Chondrocyte (in vitro differentiated cells): ENCODE measurements around the gene FRRS1L. TPM values are rescaled to one million over a fixed set of nuclear protein-coding genes. Genes with fewer than 3 reads are reported as not detected.

Source experiments
- DNase-seq: peaks from one replicate; pipeline ENCODE4 v3.0.0; 2021; ENCODE audit warnings: mixed read lengths, low spot score
- H3K27ac Mint-ChIP-seq: one replicate; pipeline ENCODE4 v1.8.0; 2021; ENCODE audit warnings: mild to moderate bottlenecking, moderate library complexity, mixed read lengths; ENCODE audit not compliant: unreplicated experiment
- H3K27me3 Mint-ChIP-seq: 2 replicates; pipeline ENCODE4 v1.8.0; 2021; ENCODE audit warnings: low read depth, mixed read lengths
- H3K36me3 Mint-ChIP-seq: 2 replicates; pipeline ENCODE4 v1.8.0; 2021; ENCODE audit warnings: low read depth, mixed read lengths
- H3K4me1 Mint-ChIP-seq: 2 replicates; pipeline ENCODE4 v1.8.0; 2021; ENCODE audit warnings: low read depth, mild to moderate bottlenecking, mixed read lengths
- H3K4me3 Mint-ChIP-seq: one replicate; pipeline ENCODE4 v1.8.0; 2021; ENCODE audit warnings: mild to moderate bottlenecking, moderate library complexity, mixed read lengths; ENCODE audit not compliant: unreplicated experiment
- H3K9me3 Mint-ChIP-seq: 2 replicates; pipeline ENCODE4 v1.8.0; 2021; ENCODE audit warnings: low read depth, mixed read lengths
- total RNA-seq: library from RNA; stranded (reverse); gene quantifications from 3 replicates; pipeline ENCODE4 v1.2.1, GENCODE V29; 2021
- TF ChIP-seq, protein P1 (sequence below): fragments of 200-600 bp; sonication (generic); IDR thresholded peaks from 2 replicates; pipeline ENCODE4 v1.5.0; 2021; ENCODE audit warnings: antibody characterized with exemption, mild to moderate bottlenecking, moderate library complexity

FRRS1L gene
- total RNA-seq, 1 donor from 2014 or later, result 5.3 TPM

DNA sequence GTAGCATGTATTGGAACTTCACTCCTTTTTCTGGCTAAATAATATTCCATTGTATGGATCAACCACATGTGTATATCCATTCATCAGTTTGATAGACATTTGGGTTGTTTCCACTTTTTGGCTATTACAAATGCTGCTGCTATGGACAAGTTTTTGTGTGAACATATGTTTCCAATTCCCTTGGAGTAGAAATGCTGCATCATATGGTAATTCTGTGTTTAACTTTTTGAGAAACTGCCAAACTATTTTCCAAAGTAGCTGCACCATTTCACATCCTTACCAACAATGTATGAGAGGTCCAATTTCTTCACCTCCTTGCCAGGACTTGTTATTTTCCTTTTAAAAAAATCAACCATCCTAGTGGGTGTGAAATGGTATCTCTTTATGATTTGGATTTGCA is 8.4 kb downstream of the FRRS1L start:
- Mint-ChIP-seq H3K27ac (no peak overlapping the region), H3K4me3 (no peak overlapping the region), H3K4me1 (no peaks in the 10 kb centered on the region), H3K9me3 (peaks cover 7% of the 10 kb centered on the region), H3K36me3 (peaks cover 2% of the 10 kb centered on the region), H3K27me3 (peaks cover 2% of the 10 kb centered on the region)
- TF ChIP-seq, protein P1, sequence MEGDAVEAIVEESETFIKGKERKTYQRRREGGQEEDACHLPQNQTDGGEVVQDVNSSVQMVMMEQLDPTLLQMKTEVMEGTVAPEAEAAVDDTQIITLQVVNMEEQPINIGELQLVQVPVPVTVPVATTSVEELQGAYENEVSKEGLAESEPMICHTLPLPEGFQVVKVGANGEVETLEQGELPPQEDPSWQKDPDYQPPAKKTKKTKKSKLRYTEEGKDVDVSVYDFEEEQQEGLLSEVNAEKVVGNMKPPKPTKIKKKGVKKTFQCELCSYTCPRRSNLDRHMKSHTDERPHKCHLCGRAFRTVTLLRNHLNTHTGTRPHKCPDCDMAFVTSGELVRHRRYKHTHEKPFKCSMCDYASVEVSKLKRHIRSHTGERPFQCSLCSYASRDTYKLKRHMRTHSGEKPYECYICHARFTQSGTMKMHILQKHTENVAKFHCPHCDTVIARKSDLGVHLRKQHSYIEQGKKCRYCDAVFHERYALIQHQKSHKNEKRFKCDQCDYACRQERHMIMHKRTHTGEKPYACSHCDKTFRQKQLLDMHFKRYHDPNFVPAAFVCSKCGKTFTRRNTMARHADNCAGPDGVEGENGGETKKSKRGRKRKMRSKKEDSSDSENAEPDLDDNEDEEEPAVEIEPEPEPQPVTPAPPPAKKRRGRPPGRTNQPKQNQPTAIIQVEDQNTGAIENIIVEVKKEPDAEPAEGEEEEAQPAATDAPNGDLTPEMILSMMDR, result no peak
- DNase-seq, result no peak

- peaks cover 4% of the 10 kb centered on the region for H3K36me3 Mint-ChIP-seq
- H3K27ac Mint-ChIP-seq, result no peak overlapping the region
- no peak overlapping the region for H3K4me3 Mint-ChIP-seq
- H3K9me3 Mint-ChIP-seq, result peaks cover 13% of the 10 kb centered on the region
- TF ChIP-seq, protein P1, result no peak
- H3K27me3 Mint-ChIP-seq, result peaks cover 2% of the 10 kb centered on the region
- H3K4me1 Mint-ChIP-seq, result no peaks in the 10 kb centered on the region
- DNase-seq, result no peak
Measured at GRCh38 chr9:109156708-109157107, 10.3 kb downstream of the FRRS1L start.

GRCh38 chr9:109150925-109151545 is 16.0 kb downstream of the FRRS1L start:
- Mint-ChIP-seq H3K9me3 (peaks cover 13% of the 10 kb centered on the region), H3K4me1 (no peaks in the 10 kb centered on the region), H3K4me3 (no peak overlapping the region), H3K27ac (no peak overlapping the region), H3K36me3 (peaks cover 4% of the 10 kb centered on the region), H3K27me3 (peaks cover 3% of the 10 kb centered on the region)
- TF ChIP-seq, protein P1, result no peak
- DNase-seq, result no peak

DNA sequence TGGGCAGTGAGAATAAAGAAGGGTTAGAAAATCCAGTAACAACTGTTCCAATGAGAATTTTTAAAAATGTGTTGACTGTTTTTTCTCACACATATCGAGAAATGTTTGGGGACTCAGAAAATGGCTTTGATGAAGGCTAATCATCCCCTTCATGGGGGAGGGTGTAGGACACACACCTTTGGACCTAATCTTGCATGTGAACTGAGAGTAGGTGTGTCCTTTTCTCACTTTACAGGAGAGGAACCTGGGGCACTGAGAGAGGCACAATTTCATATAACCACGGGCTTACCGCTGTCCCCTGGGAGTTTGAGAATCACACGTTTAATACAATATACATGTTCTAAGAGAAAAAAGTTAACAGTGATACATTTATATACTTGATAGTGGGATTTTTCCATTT is 17.3 kb downstream of the FRRS1L start:
- Mint-ChIP-seq H3K9me3 (peaks cover 13% of the 10 kb centered on the region), H3K4me1 (no peaks in the 10 kb centered on the region), H3K27me3 (peaks cover 3% of the 10 kb centered on the region), H3K36me3 (peaks cover 4% of the 10 kb centered on the region), H3K4me3 (no peak overlapping the region), H3K27ac (no peak overlapping the region)
- TF ChIP-seq, protein P1, result no peak
- no peak for DNase-seq

DNA sequence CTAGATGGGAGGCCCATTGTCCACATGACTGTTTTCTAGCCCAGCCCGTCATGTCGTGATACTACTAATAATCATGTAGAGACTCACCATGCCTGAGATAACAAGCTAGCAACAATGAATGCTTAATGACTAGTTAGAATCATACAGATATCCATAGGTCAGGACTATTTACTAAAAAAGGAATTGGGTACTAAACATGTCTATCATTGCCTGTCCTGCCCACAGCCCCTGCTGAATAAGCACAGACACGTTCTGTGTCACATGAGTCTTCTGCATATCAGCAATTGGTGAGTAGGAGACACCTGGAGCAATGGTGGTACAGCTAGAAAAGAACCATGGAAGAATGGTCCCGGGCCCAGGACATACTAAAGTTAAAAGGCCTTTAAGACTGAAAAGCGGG is 18.0 kb downstream of the FRRS1L start:
- H3K4me3 Mint-ChIP-seq, result no peak overlapping the region
- H3K4me1 Mint-ChIP-seq, result peaks cover under 1% of the 10 kb centered on the region
- peaks cover 11% of the 10 kb centered on the region for H3K9me3 Mint-ChIP-seq
- DNase-seq, result no peak
- no peak overlapping the region for H3K27ac Mint-ChIP-seq
- peaks cover 1% of the 10 kb centered on the region for H3K27me3 Mint-ChIP-seq
- TF ChIP-seq, protein P1, result no peak
- H3K36me3 Mint-ChIP-seq, result peaks cover 4% of the 10 kb centered on the region
